ENCODE results near the gene PRXL2B. TPM values are rescaled to one million over a fixed set of nuclear protein-coding genes. Genes with fewer than 3 reads are reported as not detected.
"Not testable (repeated sequence)": the region's sequence is repeated elsewhere in the genome, so short reads cannot be mapped to it uniquely, and the experiment has no call there.

Gene PRXL2B
- total RNA-seq, 2 experiments from 2014 or later, result 23.7 to 36.8 TPM

GRCh38 chr1:2612591-2613365, 26.2 kb downstream of the PRXL2B start:
- DNase-seq, result no peak
- H3K4me3 Mint-ChIP-seq, result no peak overlapping the region
- no peaks in the 10 kb centered on the region for H3K27me3 Mint-ChIP-seq
- intact Hi-C loops (cut with DNase I, micrococcal nuclease), result no loop called here
- H3K4me1 Mint-ChIP-seq, result no peaks in the 10 kb centered on the region
- H3K36me3 Mint-ChIP-seq (ENCODE audit: low read depth), result peaks cover 2% of the 10 kb centered on the region
- no peak for ATAC-seq
- ChIA-PET CTCF (no interaction called here), POLR2A (no interaction called here)
- peaks cover 21% of the 10 kb centered on the region for H3K9me3 Mint-ChIP-seq (ENCODE audit: low read depth)
- no peak overlapping the region for H3K27ac Mint-ChIP-seq

DNA sequence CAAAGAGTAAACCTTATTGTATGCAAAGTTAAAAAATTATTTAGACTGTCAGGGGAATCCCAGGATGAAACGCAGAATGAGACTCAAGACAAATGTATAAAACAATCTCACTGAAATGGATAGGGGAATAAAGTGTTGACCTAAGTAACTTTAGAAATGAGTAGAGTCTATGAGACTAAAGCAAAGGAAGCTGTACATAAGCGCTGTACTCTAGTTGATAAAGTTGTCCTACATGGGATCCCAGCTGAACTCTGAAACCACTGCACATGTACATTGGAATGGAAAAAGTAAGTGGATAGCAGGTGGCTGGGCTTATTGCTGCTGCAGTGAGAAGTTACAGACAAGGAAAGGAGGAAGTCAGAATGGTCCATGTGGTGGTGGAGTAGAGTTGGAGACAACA, 27.6 kb downstream of the PRXL2B start:
- no peaks in the 10 kb centered on the region for H3K4me1 Mint-ChIP-seq
- no peak overlapping the region for H3K4me3 Mint-ChIP-seq
- POLR2A ChIA-PET, result no interaction called here
- peaks cover 21% of the 10 kb centered on the region for H3K9me3 Mint-ChIP-seq (ENCODE audit: low read depth)
- CTCF ChIA-PET, result interaction anchor here (0.9 kb wide), 1 partner anchor 52 kb away, joined by 3 read pairs; no protein-coding TSS in a partner anchor
- ATAC-seq, result no peak
- H3K27ac Mint-ChIP-seq, result no peak overlapping the region
- peaks cover 2% of the 10 kb centered on the region for H3K27me3 Mint-ChIP-seq
- peaks cover 4% of the 10 kb centered on the region for H3K36me3 Mint-ChIP-seq (ENCODE audit: low read depth)
- intact Hi-C loops (cut with DNase I, micrococcal nuclease), result no loop called here
- no peak for DNase-seq

DNA sequence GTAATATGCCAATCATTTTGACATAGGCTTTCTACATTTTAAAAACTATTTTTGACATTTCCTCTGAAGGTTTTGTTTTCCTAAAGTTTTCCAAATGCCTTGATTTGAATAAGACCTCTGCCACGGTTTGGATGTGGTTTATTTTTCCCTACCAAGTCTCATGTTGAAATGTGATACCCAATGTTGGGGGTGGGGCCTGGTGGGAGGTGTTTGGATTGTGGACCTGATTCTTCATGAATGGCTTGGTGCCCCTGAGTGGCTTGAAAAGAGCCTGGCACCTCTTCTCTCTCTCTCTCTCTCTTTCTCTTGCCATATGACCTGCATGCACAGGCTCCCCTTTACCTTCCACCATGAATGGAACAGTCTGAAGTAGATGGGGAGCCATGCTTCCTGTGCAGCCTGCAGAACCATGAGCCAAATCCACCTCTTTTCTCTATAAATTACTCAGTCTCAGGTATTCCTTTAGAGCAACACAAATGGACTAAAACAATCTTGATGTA, 31.4 kb downstream of the PRXL2B start:
- no peak overlapping the region for H3K27ac Mint-ChIP-seq
- peaks cover 4% of the 10 kb centered on the region for H3K36me3 Mint-ChIP-seq (ENCODE audit: low read depth)
- peaks cover 4% of the 10 kb centered on the region for H3K4me1 Mint-ChIP-seq
- DNase-seq, result no peak
- peaks cover 26% of the 10 kb centered on the region for H3K9me3 Mint-ChIP-seq (ENCODE audit: low read depth)
- peaks cover 2% of the 10 kb centered on the region for H3K27me3 Mint-ChIP-seq
- POLR2A ChIA-PET, result no interaction called here
- intact Hi-C loops (cut with DNase I, micrococcal nuclease), result no loop called here
- ATAC-seq, result no peak
- CTCF ChIA-PET, result no interaction called here
- H3K4me3 Mint-ChIP-seq, result no peak overlapping the region

GRCh38 chr1:2623571-2624337, 37.2 kb downstream of the PRXL2B start:
- no peak overlapping the region for H3K27ac Mint-ChIP-seq
- no peak for ATAC-seq
- ChIA-PET CTCF (interaction anchor here (0.6 kb wide), 1 partner anchor 36 kb away, joined by 3 read pairs; no protein-coding TSS in a partner anchor), POLR2A (no interaction called here)
- H3K9me3 Mint-ChIP-seq (ENCODE audit: low read depth), result peaks cover 5% of the 10 kb centered on the region
- no peak for DNase-seq
- intact Hi-C loops (cut with DNase I, micrococcal nuclease), result no loop called here
- H3K36me3 Mint-ChIP-seq (ENCODE audit: low read depth), result no peaks in the 10 kb centered on the region
- no peak overlapping the region for H3K4me3 Mint-ChIP-seq
- H3K4me1 Mint-ChIP-seq, result peaks cover 7% of the 10 kb centered on the region
- H3K27me3 Mint-ChIP-seq, result peaks cover 23% of the 10 kb centered on the region

- H3K27ac Mint-ChIP-seq, result no peak overlapping the region
- no peak overlapping the region for H3K4me3 Mint-ChIP-seq
- H3K27me3 Mint-ChIP-seq, result peaks cover 27% of the 10 kb centered on the region
- intact Hi-C loops (cut with DNase I, micrococcal nuclease), result no loop called here
- POLR2A ChIA-PET, result no interaction called here
- H3K9me3 Mint-ChIP-seq (ENCODE audit: low read depth), result peaks cover 3% of the 10 kb centered on the region
- ATAC-seq (no peak), DNase-seq (no peak)
- H3K36me3 Mint-ChIP-seq (ENCODE audit: low read depth), result no peaks in the 10 kb centered on the region
- peaks cover 9% of the 10 kb centered on the region for H3K4me1 Mint-ChIP-seq
- CTCF ChIA-PET, result interaction anchor here (0.6 kb wide), 1 partner anchor 37 kb away, joined by 3 read pairs; no protein-coding TSS in a partner anchor
These were observed 38.2 kb downstream of the PRXL2B start for GRCh38 chr1:2624735-2625300.

GRCh38 chr1:2625311-2625710, 38.7 kb downstream of the PRXL2B start:
- Mint-ChIP-seq H3K4me1 (peaks cover 9% of the 10 kb centered on the region), H3K27me3 (peaks cover 32% of the 10 kb centered on the region), H3K4me3 (no peak overlapping the region), H3K27ac (no peak overlapping the region), H3K9me3 (ENCODE audit: low read depth) (peaks cover under 1% of the 10 kb centered on the region), H3K36me3 (ENCODE audit: low read depth) (no peaks in the 10 kb centered on the region)
- ChIA-PET CTCF (no interaction called here), POLR2A (no interaction called here)
- no peak for DNase-seq
- no peak for ATAC-seq
- intact Hi-C loops (cut with DNase I, micrococcal nuclease), result no loop called here

DNA sequence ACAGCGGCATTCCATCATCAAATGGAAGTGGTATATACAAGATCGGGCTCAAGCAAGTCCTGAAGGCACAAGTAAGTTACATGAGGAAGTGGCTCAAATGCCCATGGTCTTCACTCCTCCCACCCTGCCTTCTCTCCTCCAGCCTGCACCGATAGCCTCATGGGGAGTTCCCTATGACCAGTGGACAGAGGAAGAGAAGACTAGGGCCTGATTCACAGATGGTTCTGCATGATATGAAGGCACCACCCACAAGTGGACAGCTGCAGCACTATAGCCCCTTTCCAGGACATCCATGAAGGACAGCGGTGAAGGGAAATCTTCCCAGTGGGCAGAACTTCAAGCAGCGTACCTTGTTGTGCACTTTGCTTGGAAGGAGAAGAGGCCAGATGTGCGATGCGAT, 39.2 kb downstream of the PRXL2B start:
- H3K9me3 Mint-ChIP-seq (ENCODE audit: low read depth); H3K4me1 Mint-ChIP-seq; intact Hi-C loops (cut with DNase I, micrococcal nuclease); DNase-seq; CTCF ChIA-PET; POLR2A ChIA-PET; ATAC-seq; H3K36me3 Mint-ChIP-seq (ENCODE audit: low read depth); H3K27ac Mint-ChIP-seq; H3K4me3 Mint-ChIP-seq: not testable (repeated sequence)
- peaks cover 36% of the 10 kb centered on the region for H3K27me3 Mint-ChIP-seq

GRCh38 chr1:2627746-2628145, 41.2 kb downstream of the PRXL2B start:
- ChIA-PET POLR2A (no interaction called here), CTCF (no interaction called here)
- peaks cover 41% of the 10 kb centered on the region for H3K27me3 Mint-ChIP-seq
- intact Hi-C loops (cut with DNase I, micrococcal nuclease), result no loop called here
- no peak overlapping the region for H3K4me3 Mint-ChIP-seq
- no peak for ATAC-seq
- no peak overlapping the region for H3K27ac Mint-ChIP-seq
- peaks cover 6% of the 10 kb centered on the region for H3K4me1 Mint-ChIP-seq
- peaks cover 5% of the 10 kb centered on the region for H3K9me3 Mint-ChIP-seq (ENCODE audit: low read depth)
- no peak for DNase-seq
- no peaks in the 10 kb centered on the region for H3K36me3 Mint-ChIP-seq (ENCODE audit: low read depth)

- Mint-ChIP-seq H3K4me1 (peaks cover 3% of the 10 kb centered on the region), H3K27me3 (peaks cover 41% of the 10 kb centered on the region), H3K27ac (no peak overlapping the region), H3K36me3 (ENCODE audit: low read depth) (no peaks in the 10 kb centered on the region), H3K9me3 (ENCODE audit: low read depth) (peaks cover 5% of the 10 kb centered on the region), H3K4me3 (no peak overlapping the region)
- POLR2A ChIA-PET, result no interaction called here
- ATAC-seq, result peak; percentile 21
- DNase-seq, result no peak
- CTCF ChIA-PET, result no interaction called here
- intact Hi-C loops (cut with DNase I, micrococcal nuclease), result no loop called here
These were observed 41.8 kb downstream of the PRXL2B start for GRCh38 chr1:2628191-2628932.

DNA sequence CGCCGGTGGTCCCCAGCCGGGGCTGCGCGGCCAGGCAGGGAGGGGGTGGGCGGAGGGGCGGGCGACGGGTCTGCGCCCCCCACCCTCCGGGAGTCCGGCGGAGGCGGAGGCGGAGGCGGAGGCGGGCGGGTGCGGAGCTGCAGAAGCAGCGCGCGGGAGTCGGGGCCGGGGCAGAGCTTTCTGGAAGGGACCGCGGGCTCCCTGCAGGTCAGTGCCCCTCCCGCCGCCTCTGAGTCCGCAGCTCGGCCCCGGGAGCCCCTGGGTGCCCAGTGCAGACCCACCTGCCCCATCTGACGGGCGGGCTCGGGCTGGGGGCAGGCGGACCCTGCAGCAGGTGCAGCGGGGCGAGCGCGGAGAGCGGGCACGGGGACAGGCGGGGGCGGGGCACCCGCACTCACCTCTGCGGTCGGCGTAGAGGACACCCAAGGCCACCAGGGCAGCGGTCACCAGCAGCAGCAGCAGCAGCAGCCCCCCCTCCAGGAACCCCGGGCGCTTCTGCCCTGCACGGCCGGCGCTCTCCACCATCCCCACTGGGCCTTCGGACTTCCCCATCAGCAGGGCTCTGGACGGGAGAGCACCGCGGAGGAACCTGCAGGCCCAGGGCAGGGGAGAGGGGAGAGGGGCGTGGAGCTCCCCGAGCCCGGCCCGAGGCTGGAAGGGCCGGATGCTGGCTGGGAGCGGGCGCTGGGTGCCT, 42.5 kb downstream of the PRXL2B start:
- Mint-ChIP-seq H3K27me3 (peaks cover 41% of the 10 kb centered on the region), H3K4me1 (peaks cover 2% of the 10 kb centered on the region), H3K4me3 (no peak overlapping the region), H3K27ac (no peak overlapping the region), H3K9me3 (ENCODE audit: low read depth) (peaks cover 5% of the 10 kb centered on the region), H3K36me3 (ENCODE audit: low read depth) (no peaks in the 10 kb centered on the region)
- ChIA-PET POLR2A (no interaction called here), CTCF (no interaction called here)
- DNase-seq (no peak), ATAC-seq (no peak)
- intact Hi-C loops (cut with DNase I, micrococcal nuclease), result no loop called here
